IMR-90 (cell line): ENCODE results near the gene OR2K2. TPM values are rescaled to one million over a fixed set of nuclear protein-coding genes. Genes with fewer than 3 reads are reported as not detected.
"Not testable (repeated sequence)": the region's sequence is repeated elsewhere in the genome, so short reads cannot be mapped to it uniquely, and the experiment has no call there.

Source experiments
- ATAC-seq: fragments of 200-7000 bp; cut with Tn5 transposase; 2 replicates; pipeline ENCODE4 v1.9.1; 2020; ENCODE audit warnings: low read depth, mild to moderate bottlenecking, moderate library complexity
- BruUV-seq: library from RNA; stranded (reverse); fragments of 400-500 nt; replicated peaks from 2 replicates; lab custom pipeline; 2021; lab: Mats Ljungman, UMichigan
- CTCF ChIA-PET: fragments of 300-600 bp; formaldehyde crosslinking; extraction: SDS; loops from one replicate; lab custom pipeline; 2021; ENCODE audit warnings: antibody characterized with exemption; lab: Yijun Ruan, JAX
- POLR2A ChIA-PET: fragments of 300-600 bp; sonication (Branson Sonifier 250); formaldehyde crosslinking; loops from one replicate; lab custom pipeline; 2022; ENCODE audit warnings: antibody characterized with exemption; ENCODE audit not compliant: unreplicated experiment; lab: Charles Lee
- DNase-seq: peaks from one replicate; pipeline ENCODE4 v3.0.0; 2013
- H2AFZ ChIP-seq: replicated peaks from 2 replicates; pipeline ENCODE3; 2013; ENCODE audit warnings: low read length, mild to moderate bottlenecking; ENCODE audit not compliant: poor library complexity
- H2AK5ac ChIP-seq: 2 replicates; pipeline ENCODE4 v1.6.1; 2013; ENCODE audit warnings: low read depth, low read length, inconsistent platforms
- H2AK9ac ChIP-seq: replicated peaks from 2 replicates; pipeline ENCODE3; 2013; ENCODE audit warnings: mild to moderate bottlenecking, low read depth, low read length, moderate library complexity; ENCODE audit not compliant: poor library complexity
- H2BK120ac ChIP-seq: 2 replicates; pipeline ENCODE4 v1.6.1; 2013; ENCODE audit warnings: low read depth, low read length, inconsistent platforms
- H2BK15ac ChIP-seq: 3 replicates; pipeline ENCODE4 v1.6.1; 2013; ENCODE audit warnings: low read depth, low read length, inconsistent platforms
- H2BK20ac ChIP-seq: 2 replicates; pipeline ENCODE4 v1.6.1; 2013; ENCODE audit warnings: low read depth, mild to moderate bottlenecking, inconsistent platforms, low read length, moderate library complexity
- H2BK5ac ChIP-seq: 2 replicates; pipeline ENCODE4 v1.6.1; 2013; ENCODE audit warnings: mild to moderate bottlenecking, low read depth, low read length, inconsistent platforms; ENCODE audit not compliant: poor library complexity, severe bottlenecking
- H3K14ac ChIP-seq: replicated peaks from 2 replicates; pipeline ENCODE4 v1.6.1; 2013; ENCODE audit warnings: low read depth, low read length, inconsistent platforms
- H3K18ac ChIP-seq: 2 replicates; pipeline ENCODE4 v1.6.1; 2013; ENCODE audit warnings: low read depth, low read length, control low read depth
- H3K23ac ChIP-seq: 2 replicates; pipeline ENCODE4 v1.6.1; 2013; ENCODE audit warnings: low read depth, low read length, inconsistent platforms
- H3K27ac ChIP-seq: 2 replicates; pipeline ENCODE4 v1.5.1; 2013; ENCODE audit warnings: mild to moderate bottlenecking, control low read depth, low read length; ENCODE audit not compliant: insufficient read depth
- H3K27me3 ChIP-seq: 2 replicates; pipeline ENCODE4 v1.6.1; 2013; ENCODE audit warnings: low read length; ENCODE audit not compliant: control insufficient read depth, insufficient read depth
- H3K36me3 ChIP-seq: 2 replicates; pipeline ENCODE4 v1.6.1; 2013; ENCODE audit warnings: low read length, mixed read lengths; ENCODE audit not compliant: control insufficient read depth, insufficient read depth
- H3K4ac ChIP-seq: 2 replicates; pipeline ENCODE4 v1.6.1; 2013; ENCODE audit warnings: low read depth, low read length, inconsistent platforms
- H3K4me1 ChIP-seq: 2 replicates; pipeline ENCODE4 v1.6.1; 2013; ENCODE audit warnings: low read length, mixed read lengths; ENCODE audit not compliant: control insufficient read depth, insufficient read depth
- H3K4me2 ChIP-seq: 2 replicates; pipeline ENCODE4 v1.6.1; 2013; ENCODE audit warnings: low read depth, mild to moderate bottlenecking, control low read depth, low read length, moderate library complexity
- H3K4me3 ChIP-seq: 2 replicates; pipeline ENCODE4 v1.5.1; 2013; ENCODE audit warnings: low read depth, mild to moderate bottlenecking, control low read depth, low read length, moderate library complexity; ENCODE audit not compliant: insufficient read depth
- H3K56ac ChIP-seq: 2 replicates; pipeline ENCODE4 v1.6.1; 2013; ENCODE audit warnings: low read length, inconsistent platforms; ENCODE audit not compliant: insufficient read depth; ENCODE audit errors: extremely low read depth
- H3K79me1 ChIP-seq, 2 experiments: 2 replicates each; pipeline ENCODE4 v1.6.1; 2013; ENCODE audit warnings: low read length in 2 of 2, inconsistent platforms in 1 of 2, low read depth in 1 of 2
- H3K9ac ChIP-seq: 2 replicates; pipeline ENCODE4 v1.6.1; 2013; ENCODE audit warnings: low read depth, low read length, control low read depth
- H3K9me1 ChIP-seq: 2 replicates; pipeline ENCODE4 v1.6.1; 2013; ENCODE audit warnings: low read length, inconsistent platforms; ENCODE audit not compliant: insufficient read depth
- H3K9me3 ChIP-seq: 2 replicates; pipeline ENCODE4 v1.6.1; 2013; ENCODE audit warnings: low read length; ENCODE audit not compliant: control insufficient read depth, insufficient read depth
- H4K20me1 ChIP-seq: 2 replicates; pipeline ENCODE4 v1.6.1; 2013; ENCODE audit warnings: low read length, inconsistent platforms; ENCODE audit not compliant: insufficient read depth
- H4K5ac ChIP-seq: 2 replicates; pipeline ENCODE4 v1.6.1; 2013; ENCODE audit warnings: mild to moderate bottlenecking, low read depth, low read length, control low read depth
- H4K8ac ChIP-seq, 2 experiments: 2 replicates each; pipeline ENCODE4 v1.6.1; 2013; ENCODE audit warnings: low read depth in 2 of 2, low read length in 2 of 2, control low read depth in 1 of 2, inconsistent platforms in 1 of 2
- H4K91ac ChIP-seq: 2 replicates; pipeline ENCODE4 v1.6.1; 2013; ENCODE audit warnings: low read depth, low read length, inconsistent platforms; ENCODE audit not compliant: insufficient read depth
- MAZ ChIP-seq: IDR thresholded peaks from 2 replicates; pipeline ENCODE4 v1.6.1; 2012; ENCODE audit warnings: low read depth, mild to moderate bottlenecking, low read length, improper control_type of control experiment, moderate library complexity, borderline replicate concordance
- POLR2A ChIP-seq: IDR thresholded peaks from 2 replicates; pipeline ENCODE4 v1.6.1; 2012; ENCODE audit warnings: mild to moderate bottlenecking, low read depth, low read length
- RFX5 ChIP-seq: IDR thresholded peaks from 2 replicates; pipeline ENCODE4 v1.8.0; 2012; ENCODE audit warnings: low read depth, mild to moderate bottlenecking, low read length, moderate library complexity
- WGBS, 2 experiments: methylation state at CpG; one replicate each; pipeline versions ENCODE4 v1.1.5 to v1.1.7; 2013; ENCODE audit warnings: missing lambda C conversion rate in 2 of 2; ENCODE audit not compliant: insufficient read length in 1 of 2; ENCODE audit errors: extremely low coverage in 2 of 2; 5-methylcytosine and 5-hydroxymethylcytosine counted together
- dilution Hi-C: fragments of 300-500 bp; cut with HindIII; formaldehyde crosslinking; loops from one replicate; pipeline ENCODE4 v1.14.3; 2018; ENCODE audit warnings: low sequenced_read_pairs; ENCODE audit not compliant: unreplicated experiment
- in situ Hi-C: fragments of 300-500 bp; cut with MboI; formaldehyde crosslinking; loops from 3 replicates; pipeline ENCODE4 v1.14.3; 2019; ENCODE audit warnings: low sequenced_read_pairs, inconsistent platforms, mixed read lengths
- intact Hi-C: fragments of 100-400 bp; cut with micrococcal nuclease; formaldehyde crosslinking; loops from 2 replicates; pipeline ENCODE4 v1.10.0; 2022
- polyA plus RNA-seq, 3 experiments: library from polyadenylated mRNA; depleted of rRNA; stranded (reverse); fragments of >200 nt; gene quantifications; 2 replicates each; pipeline ENCODE4 v1.2.3, GENCODE V29; 2012; ENCODE audit warnings: low replicate concordance in 1 of 3
- total RNA-seq: library from RNA; depleted of rRNA; stranded (reverse); fragments of >200 nt; gene quantifications from 2 replicates; pipeline ENCODE4 v1.2.3, GENCODE V29; 2012

The OR2K2 gene
- total and polyA plus RNA-seq, 2 of the 4 experiments (the other 2 are of a cell fraction), result not detected

GRCh38 chr9:111300140-111300735 is 29.8 kb downstream of the OR2K2 start:
- DNase-seq, result no peak
- CTCF ChIA-PET, result interaction anchor here (0.6 to 1.2 kb wide), 4 partner anchors 19 to 265 kb away, joined by 3 read pairs; no protein-coding TSS in a partner anchor
- H3K4me1 ChIP-seq, result peaks cover 5% of the 10 kb centered on the region; the same call in 1 of the 2 replicates
- no peak overlapping the region for H3K27ac ChIP-seq
- BruUV-seq, result no TSS peak
- peak overlapping the region; percentile 75 for H3K4ac ChIP-seq
- H3K9me3 ChIP-seq, result no peaks in the 10 kb centered on the region
- no peaks in the 10 kb centered on the region for H3K27me3 ChIP-seq
- H3K4me2 ChIP-seq, result no peak overlapping the region
- TF ChIP-seq MAZ (no peak), RFX5 (no peak), POLR2A (no peak)
- dilution Hi-C loops, result no loop called here
- H4K8ac ChIP-seq, result peak overlapping the region in 1 of 2 experiments; percentile 44; a peak in 2 of 4 replicates
- H3K79me1 ChIP-seq, result peaks cover 2 to 12% of the 10 kb centered on the region in 2 experiments; a peak in 3 of 4 replicates
- H3K4me3 ChIP-seq, result no peak overlapping the region
- no peak overlapping the region for H3K9ac ChIP-seq
- H2BK15ac ChIP-seq, result peak overlapping the region; percentile 81; the same call in 2 of the 3 replicates
- intact Hi-C loops, result no loop called here
- in situ Hi-C loops, result no loop called here
- WGBS, 2 experiments, result 80% methylated on average over 1 of the region's 4 CpGs; no CpG with 5 or more reads in 1 of the 2 experiments
- POLR2A ChIA-PET, result no interaction called here
- no peak overlapping the region for H2AK9ac ChIP-seq
- H2AK5ac ChIP-seq, result peak overlapping the region; percentile 61; the same call in 1 of the 2 replicates
- peak overlapping the region; percentile 60 for H4K91ac ChIP-seq
- peak overlapping the region; percentile 80 for H2BK120ac ChIP-seq
- H2AFZ ChIP-seq, result no peak overlapping the region
- no peak overlapping the region for H2BK5ac ChIP-seq
- no peaks in the 10 kb centered on the region for H4K20me1 ChIP-seq
- H3K23ac ChIP-seq, result peak overlapping the region; percentile 53; the same call in 1 of the 2 replicates
- no peaks in the 10 kb centered on the region for H3K36me3 ChIP-seq
- peak overlapping the region; percentile 93 for H2BK20ac ChIP-seq
- no peak for ATAC-seq
- peak overlapping the region; percentile 61; the same call in 1 of the 2 replicates for H4K5ac ChIP-seq
- no peak overlapping the region for H3K56ac ChIP-seq
- peak overlapping the region; percentile 79; the same call in 1 of the 2 replicates for H3K14ac ChIP-seq
- H3K9me1 ChIP-seq, result no peaks in the 10 kb centered on the region
- H3K18ac ChIP-seq, result no peak overlapping the region

GRCh38 chr9:111299599-111299966 is 30.4 kb downstream of the OR2K2 start:
- H2AFZ ChIP-seq, H3K18ac ChIP-seq, H3K27me3 ChIP-seq, H3K36me3 ChIP-seq, H3K4me3 ChIP-seq, dilution Hi-C loops, H3K9me3 ChIP-seq, H3K4me2 ChIP-seq, H3K9me1 ChIP-seq, H4K20me1 ChIP-seq, H3K4me1 ChIP-seq, BruUV-seq, H3K27ac ChIP-seq, H2AK5ac ChIP-seq, H3K23ac ChIP-seq, H3K9ac ChIP-seq, H3K56ac ChIP-seq, H4K5ac ChIP-seq, H2AK9ac ChIP-seq, POLR2A ChIA-PET, DNase-seq: not testable (repeated sequence)
- peak overlapping the region; percentile 80 for H2BK20ac ChIP-seq
- H2BK120ac ChIP-seq, result peak overlapping the region; percentile 80
- peak overlapping the region; percentile 38 for H2BK5ac ChIP-seq
- CTCF ChIA-PET, result interaction anchor here (0.6 to 1.2 kb wide), 3 partner anchors 18 to 264 kb away, joined by 3 read pairs; no protein-coding TSS in a partner anchor
- ATAC-seq, result peak; percentile 22
- H3K14ac ChIP-seq, result peak overlapping the region; percentile 56
- H3K79me1 ChIP-seq, result peaks cover 2 to 12% of the 10 kb centered on the region in 2 experiments; a peak in 3 of 4 replicates
- H4K8ac ChIP-seq, result peak overlapping the region in 1 of 2 experiments; percentile 56; a peak in 2 of 4 replicates
- H4K91ac ChIP-seq, result peak overlapping the region; percentile 53; the same call in 1 of the 2 replicates
- in situ Hi-C loops, result loop anchor here (5.0 kb wide), 2 partner anchors 262 to 662 kb away; partner anchors contain the start of gene LPAR1
- peak overlapping the region; percentile 72 for H3K4ac ChIP-seq
- H2BK15ac ChIP-seq, result peak overlapping the region; percentile 57; the same call in 2 of the 3 replicates
- no CpG with 5 or more reads among the region's 4 CpGs for WGBS, 2 experiments
- intact Hi-C loops, result loop anchor here (1.0 to 10.0 kb wide), 8 partner anchors 261 to 722 kb away; partner anchors contain the start of genes LPAR1 and SVEP1
